ENCODE results near the gene MAGEC1.

MAGEC1 gene

DNA sequence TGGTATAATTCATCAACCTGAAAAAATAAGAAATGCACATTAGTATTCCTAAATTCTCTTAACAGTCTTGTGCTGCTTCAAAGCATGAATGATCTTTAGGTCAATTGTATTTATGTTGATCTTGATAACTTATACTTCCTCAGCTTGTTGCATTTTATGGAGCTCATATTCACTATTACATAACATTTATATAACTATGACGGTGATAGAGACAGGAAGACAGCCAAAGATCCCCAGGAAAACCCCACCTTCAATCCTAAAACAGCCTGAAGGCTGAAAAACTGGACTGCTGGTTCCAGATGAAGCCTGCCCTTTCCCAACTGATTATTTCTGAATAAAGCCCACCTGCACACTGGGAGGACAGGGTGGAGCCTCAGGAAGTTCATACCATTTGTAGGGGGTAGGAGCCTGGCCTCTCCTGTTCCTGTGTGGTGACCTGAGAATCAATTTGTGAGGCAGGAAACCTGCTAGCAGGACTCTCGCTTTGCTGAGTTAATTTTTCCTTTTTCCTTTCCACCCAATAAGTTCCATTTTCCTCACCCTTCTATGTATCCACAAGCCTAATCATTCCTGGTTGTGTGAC lies 30.5 kb downstream of the MAGEC1 start:
- FAIRE-seq (no peak), DNase-seq (ENCODE audit: insufficient read length) (no peak)
- TF ChIP-seq POLR2A (IDR thresholded peaks at IDR 0.05; ENCODE audit: low read depth, low read length): no peak

DNA sequence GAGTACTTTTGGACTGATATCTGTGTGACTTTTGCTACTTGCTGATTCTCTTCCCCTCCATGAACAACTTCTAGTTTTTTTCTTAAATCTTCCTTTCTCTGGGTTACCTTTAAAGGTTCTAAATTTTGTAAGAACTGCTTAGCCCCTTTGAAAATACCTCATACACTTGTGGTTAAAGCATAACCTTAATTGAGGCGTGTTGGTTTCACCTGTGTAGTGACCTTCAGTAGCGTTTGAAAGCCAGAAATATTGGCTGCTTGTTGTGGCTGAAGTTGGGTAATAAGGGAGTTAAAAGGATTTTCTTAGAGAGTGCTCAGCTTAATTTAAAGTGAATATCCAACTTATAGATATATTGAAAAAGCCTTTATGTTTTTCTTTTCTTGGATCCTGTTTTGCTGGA lies 32.0 kb downstream of the MAGEC1 start:
- FAIRE-seq (no peak), DNase-seq (ENCODE audit: insufficient read length) (no peak)
- TF ChIP-seq POLR2AphosphoS5 (IDR thresholded peaks at IDR 0.05; ENCODE audit: low read depth, low read length) (no peak), TAF1 (IDR thresholded peaks at IDR 0.05; ENCODE audit: borderline replicate concordance, low read depth, low read length) (no peak), POLR2A (IDR thresholded peaks at IDR 0.05; ENCODE audit: low read depth, low read length) (no peak)

- DNase-seq (ENCODE audit: insufficient read length): no peak
- no peak for FAIRE-seq
- TF ChIP-seq POLR2AphosphoS5 (IDR thresholded peaks at IDR 0.05; ENCODE audit: low read depth, low read length): no peak
- TF ChIP-seq TAF1 (IDR thresholded peaks at IDR 0.05; ENCODE audit: borderline replicate concordance, low read depth, low read length): no peak
- TF ChIP-seq POLR2A (IDR thresholded peaks at IDR 0.05; ENCODE audit: low read depth, low read length): no peak
Measured at GRCh38 chrX:141936080-141936479, 32.4 kb downstream of the MAGEC1 start.

DNA sequence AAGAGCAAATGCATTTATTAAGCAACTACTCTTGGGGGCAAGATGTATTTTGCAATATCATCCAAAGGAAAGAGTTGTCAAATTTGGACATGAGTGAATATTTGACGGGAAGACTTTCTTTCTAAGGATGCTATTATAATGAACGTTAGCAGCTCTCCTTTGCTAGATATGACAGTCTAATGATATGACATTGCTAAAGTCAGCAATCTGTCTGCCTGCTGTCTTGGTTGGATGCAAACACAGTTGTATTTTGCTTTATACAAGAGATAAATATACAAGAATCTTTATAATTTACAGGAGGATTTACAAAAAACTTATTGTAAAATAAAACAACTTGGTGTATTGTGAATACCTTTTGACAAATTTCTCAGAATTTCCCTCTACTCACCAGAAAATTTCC lies 37.5 kb downstream of the MAGEC1 start:
- FAIRE-seq (no peak), DNase-seq (ENCODE audit: insufficient read length) (no peak)
- TF ChIP-seq TAF1 (IDR thresholded peaks at IDR 0.05; ENCODE audit: borderline replicate concordance, low read depth, low read length) (no peak), POLR2A (IDR thresholded peaks at IDR 0.05; ENCODE audit: low read depth, low read length) (no peak), POLR2AphosphoS5 (IDR thresholded peaks at IDR 0.05; ENCODE audit: low read depth, low read length) (no peak)

GRCh38 chrX:141945426-141945825 lies 41.7 kb downstream of the MAGEC1 start:
- DNase-seq (ENCODE audit: insufficient read length): no peak
- no peak for FAIRE-seq
- TF ChIP-seq POLR2AphosphoS5 (IDR thresholded peaks at IDR 0.05; ENCODE audit: low read depth, low read length) (no peak), TAF1 (IDR thresholded peaks at IDR 0.05; ENCODE audit: borderline replicate concordance, low read depth, low read length) (no peak), POLR2A (IDR thresholded peaks at IDR 0.05; ENCODE audit: low read depth, low read length) (no peak)

GRCh38 chrX:141947350-141947749 lies 43.7 kb downstream of the MAGEC1 start:
- no peak for DNase-seq (ENCODE audit: insufficient read length)
- no peak for FAIRE-seq
- TF ChIP-seq TAF1 (IDR thresholded peaks at IDR 0.05; ENCODE audit: borderline replicate concordance, low read depth, low read length): no peak
- TF ChIP-seq POLR2AphosphoS5 (IDR thresholded peaks at IDR 0.05; ENCODE audit: low read depth, low read length): no peak
- TF ChIP-seq POLR2A (IDR thresholded peaks at IDR 0.05; ENCODE audit: low read depth, low read length): no peak

GRCh38 chrX:141952603-141953002 lies 48.9 kb downstream of the MAGEC1 start:
- TF ChIP-seq TAF1 (IDR thresholded peaks at IDR 0.05; ENCODE audit: borderline replicate concordance, low read depth, low read length) (no peak), POLR2AphosphoS5 (IDR thresholded peaks at IDR 0.05; ENCODE audit: low read depth, low read length) (no peak), POLR2A (IDR thresholded peaks at IDR 0.05; ENCODE audit: low read depth, low read length) (no peak)
- DNase-seq (ENCODE audit: insufficient read length): no peak
- FAIRE-seq: no peak

- FAIRE-seq (no peak), DNase-seq (ENCODE audit: insufficient read length) (no peak)
- TF ChIP-seq POLR2AphosphoS5 (IDR thresholded peaks at IDR 0.05; ENCODE audit: low read depth, low read length) (no peak), POLR2A (IDR thresholded peaks at IDR 0.05; ENCODE audit: low read depth, low read length) (no peak), TAF1 (IDR thresholded peaks at IDR 0.05; ENCODE audit: borderline replicate concordance, low read depth, low read length) (no peak)
Measured at GRCh38 chrX:141958675-141959074, 55.0 kb downstream of the MAGEC1 start.
